Heart left ventricle (tissue), 13 donors: ENCODE results near the gene URB2.

Experiments used
- CTCF ChIP-seq, 12 donors: fragments of 200-600 bp; sonication (generic) in 4 of 12; IDR thresholded peaks; one replicate each; pipeline versions ENCODE4 v1.5.0 to v1.8.0; 2018 to 2022; ENCODE audit warnings: antibody characterized with exemption in 12 of 12, mild to moderate bottlenecking in 5 of 12
- POLR2A ChIP-seq, 2 donors: fragments of 450-650 bp; IDR thresholded peaks; one replicate each; pipeline ENCODE4 v1.6.1; 2017; ENCODE audit warnings: antibody characterized with exemption in 2 of 2, mild to moderate bottlenecking in 2 of 2, moderate library complexity in 2 of 2
- donor health status: ischemic (EF 13 %, LVEDD 7.1; RV severe dilation, severe dysfunction).
- donor health status: DM: no; HTN: yes; CAD: no.
- donor health status: DM: no; HTN: no; CAD: no.
- donor health status: ischemic (EF 25% LVEDD 6.9; RV normal size, moderate dysfunction).
- donor health status: ischemic (EF 25% LVEDD 5.7; RV mildly dilated, moderate dysfunction).
- donor health status: ischemic (EF 35%, LVEDD 5.7; RV mildly dilated, moderate dysfunction).
- donor health status: nonischemic (EF 11% LVEDD 7.7; RV severe dilation, severe dysfunction).
- donor health status: DM: yes; HTN: yes; CAD: no.
- donor health status: PGD.
- donor health status: ischemic (EF 29% LVEDD 5.4; RV normal size, mild dysfunction).
- donor health status: nonischemic (EF 23%, LVEDD 6.1; RV moderate dilation, normal function).

DNA sequence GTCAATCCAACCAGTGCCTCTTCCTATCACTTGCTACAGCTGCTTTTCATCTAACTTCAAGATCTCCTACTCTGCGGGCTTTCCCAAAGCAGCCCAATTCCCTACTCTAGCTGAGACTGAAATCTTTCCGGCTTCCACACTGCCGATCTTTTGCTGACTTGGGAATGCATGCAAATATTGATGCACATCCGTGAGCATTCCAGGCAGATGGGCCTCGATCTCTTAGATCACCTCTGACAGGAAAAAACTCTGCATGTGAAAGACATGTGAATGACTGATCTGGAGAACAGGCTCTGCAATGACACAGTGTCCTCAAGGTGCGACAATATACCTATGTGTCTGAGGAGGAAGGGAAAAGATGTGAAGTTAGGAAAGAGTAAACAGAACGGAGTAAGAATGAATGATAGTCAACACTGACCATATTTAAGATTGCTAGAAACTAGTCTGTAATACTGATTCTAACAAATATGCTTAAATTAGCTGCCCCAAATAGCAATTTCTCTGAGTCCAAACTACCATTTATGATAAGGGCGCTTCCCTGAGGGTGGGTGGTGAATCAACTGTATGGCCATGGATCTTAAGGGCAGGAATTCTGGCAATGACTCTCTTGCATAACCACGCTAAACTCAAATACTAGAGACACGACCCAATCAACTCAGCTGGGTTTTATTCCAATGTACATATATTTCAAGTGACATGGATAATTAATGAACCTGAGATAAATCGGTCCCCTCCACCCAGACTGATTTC, 8.5 kb upstream of the URB2 start:
- no peak for TF ChIP-seq CTCF (IDR thresholded peaks at IDR 0.05)
- no peak for TF ChIP-seq POLR2A (IDR thresholded peaks at IDR 0.05)
